SH-SY5Y (cell line): ENCODE measurements around the gene LAMTOR2.

Experiments
- GATA2 ChIP-seq: IDR thresholded peaks from 2 replicates; pipeline ENCODE4 v1.6.1; 2011; ENCODE audit warnings: mild to moderate bottlenecking, low read depth, low read length
- GATA3 ChIP-seq: IDR thresholded peaks from 2 replicates; pipeline ENCODE4 v1.6.1; 2011; ENCODE audit warnings: low read depth, mild to moderate bottlenecking, low read length, moderate library complexity

DNA sequence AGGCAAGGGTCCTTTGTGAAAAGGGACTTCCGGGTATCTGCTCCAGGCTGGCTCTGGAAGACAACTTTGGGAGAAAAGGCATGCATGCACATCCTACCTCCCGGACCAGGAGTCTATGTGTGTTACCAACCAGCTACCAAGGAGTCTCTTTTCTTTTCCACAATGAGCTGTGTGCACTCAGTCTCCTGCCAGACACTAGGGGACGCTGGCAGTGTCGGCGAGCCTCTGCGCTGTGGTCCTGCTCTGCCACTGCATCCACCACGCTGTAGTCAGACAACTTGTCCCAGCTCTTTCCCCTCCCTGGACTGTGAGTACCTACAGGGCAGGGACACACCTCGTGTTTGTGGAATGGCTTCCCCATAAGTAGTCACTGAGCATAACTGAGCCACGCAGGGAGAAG is 28.7 kb upstream of the LAMTOR2 start:
- no peak for TF ChIP-seq GATA2
- no peak for TF ChIP-seq GATA3
